ENCODE data around the gene SCARF1. TPM values are rescaled to one million over a fixed set of nuclear protein-coding genes. Genes with fewer than 3 reads are reported as not detected.

Gene SCARF1
- total and polyA plus RNA-seq, 9 donors, result 1.7 to 10.2 (median 5.7) TPM

GRCh38 chr17:1605681-1606351 lies 39.7 kb downstream of the SCARF1 start:
- 84 to 92% (median 92%) methylated on average over 16 to 19 of the region's 19 CpGs for WGBS, 3 donors
- no peak overlapping the region for H3K4me3 ChIP-seq
- no peaks in the 10 kb centered on the region for H3K9me3 ChIP-seq
- peak in 1 of 5 donors; percentile 39 for DNase-seq
- H3K27me3 ChIP-seq, result no peaks in the 10 kb centered on the region
- peaks cover 6% of the 10 kb centered on the region for H3K4me1 ChIP-seq (ENCODE audit: insufficient read depth)
- H3K36me3 ChIP-seq, result no peaks in the 10 kb centered on the region
- intact Hi-C loops (cut with DNase I), result no loop called here
- no peak for TF ChIP-seq POLR2A (IDR thresholded peaks at IDR 0.05)
- no peak for TF ChIP-seq EP300 (IDR thresholded peaks at IDR 0.05)
- no peak for TF ChIP-seq CTCF (IDR thresholded peaks at IDR 0.05)
- peak overlapping the region in 1 of 2 donors; percentile 69 for H3K27ac ChIP-seq

GRCh38 chr17:1604831-1605528 lies 40.6 kb downstream of the SCARF1 start:
- Histone ChIP-seq H3K4me3 (no peak overlapping the region), H3K27ac (peak overlapping the region in 1 of 2 donors; percentile 69), H3K9me3 (no peaks in the 10 kb centered on the region), H3K4me1 (ENCODE audit: insufficient read depth) (peaks cover 6% of the 10 kb centered on the region), H3K36me3 (no peaks in the 10 kb centered on the region), H3K27me3 (no peaks in the 10 kb centered on the region)
- intact Hi-C loops (cut with DNase I), result no loop called here
- DNase-seq, result peak; percentile 48 to 67 (median 64)
- TF ChIP-seq EP300 (IDR thresholded peaks at IDR 0.05) (no peak), POLR2A (IDR thresholded peaks at IDR 0.05) (no peak), CTCF (IDR thresholded peaks at IDR 0.05) (peak in 1 of 3 donors; percentile 21)
- 14 to 28% (median 26%) methylated on average over 35 of the region's 35 CpGs for whole genome bisulfite sequencing, 3 donors

- no peak overlapping the region for H3K27ac ChIP-seq
- WGBS, 3 donors, result 96 to 98% (median 97%) methylated on average over 14 of the region's 14 CpGs
- TF ChIP-seq POLR2A (IDR thresholded peaks at IDR 0.05) (no peak), CTCF (IDR thresholded peaks at IDR 0.05) (no peak), EP300 (IDR thresholded peaks at IDR 0.05) (no peak)
These were observed 44.0 kb downstream of the SCARF1 start for GRCh38 chr17:1601571-1601970.

GRCh38 chr17:1598399-1599095 lies 47.0 kb downstream of the SCARF1 start:
- intact Hi-C loops (cut with DNase I), result no loop called here
- TF ChIP-seq EP300 (IDR thresholded peaks at IDR 0.05), result no peak
- no peak for TF ChIP-seq POLR2A (IDR thresholded peaks at IDR 0.05)
- TF ChIP-seq CTCF (IDR thresholded peaks at IDR 0.05), result no peak
- no peak for DNase-seq
- Histone ChIP-seq H3K4me1 (ENCODE audit: insufficient read depth) (no peaks in the 10 kb centered on the region), H3K36me3 (no peaks in the 10 kb centered on the region), H3K27me3 (no peaks in the 10 kb centered on the region), H3K27ac (no peak overlapping the region), H3K4me3 (no peak overlapping the region), H3K9me3 (no peaks in the 10 kb centered on the region)
- 91 to 97% (median 93%) methylated on average over 8 of the region's 8 CpGs for WGBS, 3 donors

More at GRCh38 chr17:1601571-1601970, 44.0 kb downstream of the SCARF1 start:
- Histone ChIP-seq H3K27me3 (no peaks in the 10 kb centered on the region), H3K4me3 (no peak overlapping the region), H3K4me1 (ENCODE audit: insufficient read depth) (peaks cover 6% of the 10 kb centered on the region), H3K36me3 (no peaks in the 10 kb centered on the region), H3K9me3 (no peaks in the 10 kb centered on the region)
- intact Hi-C loops (cut with DNase I), result no loop called here
- no peak for DNase-seq

Data from ovary (tissue), 9 donors.